Activated CD8-positive, alpha-beta memory T cell treated with anti-CD3 and anti-CD28 coated beads, Interleukin-2, amount 50 U/mL, for 48 hours (primary cell): ENCODE results near the gene TCHH.
"Not testable (repeated sequence)": the region's sequence is repeated elsewhere in the genome, so short reads cannot be mapped to it uniquely, and the experiment has no call there.

Source experiments
- DNase-seq: peaks from one replicate; pipeline ENCODE4 v3.0.0-alpha.2; 2020

The TCHH gene

DNA sequence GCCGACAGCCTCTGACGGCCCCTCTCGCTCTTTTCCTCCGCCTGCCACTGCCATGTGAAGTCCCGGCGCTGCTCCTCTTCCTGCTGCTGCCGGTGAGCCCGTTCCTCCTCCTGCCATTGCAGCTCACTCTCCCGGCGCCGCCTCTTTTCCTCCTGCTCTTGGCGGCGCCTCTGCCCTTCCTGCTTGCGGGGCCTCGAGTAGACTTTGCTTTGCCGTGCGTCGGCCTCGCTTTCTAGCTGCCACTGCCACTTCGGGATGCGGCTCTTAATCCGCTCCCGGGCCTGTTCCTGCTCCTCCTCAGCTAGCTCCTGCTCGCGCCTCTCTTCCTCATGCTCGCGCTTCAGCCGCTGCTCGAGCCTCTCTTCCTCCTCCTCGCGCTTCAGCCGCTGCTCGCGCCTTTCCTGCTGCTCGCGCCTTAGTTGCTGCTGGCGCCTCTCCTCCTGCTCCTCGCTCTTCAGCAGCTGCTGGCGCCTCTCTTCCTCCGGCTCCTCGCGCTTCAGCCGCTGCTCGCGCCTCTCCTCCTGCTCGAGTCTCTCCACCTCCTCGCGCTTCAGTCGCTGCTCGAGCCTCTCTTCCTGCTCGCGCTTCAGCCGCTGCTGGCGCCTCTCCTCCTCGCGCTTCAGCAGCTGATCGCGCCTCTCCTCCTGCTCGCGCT, 4.3 kb downstream of the TCHH start:
- peak; percentile 71 for DNase-seq

DNA sequence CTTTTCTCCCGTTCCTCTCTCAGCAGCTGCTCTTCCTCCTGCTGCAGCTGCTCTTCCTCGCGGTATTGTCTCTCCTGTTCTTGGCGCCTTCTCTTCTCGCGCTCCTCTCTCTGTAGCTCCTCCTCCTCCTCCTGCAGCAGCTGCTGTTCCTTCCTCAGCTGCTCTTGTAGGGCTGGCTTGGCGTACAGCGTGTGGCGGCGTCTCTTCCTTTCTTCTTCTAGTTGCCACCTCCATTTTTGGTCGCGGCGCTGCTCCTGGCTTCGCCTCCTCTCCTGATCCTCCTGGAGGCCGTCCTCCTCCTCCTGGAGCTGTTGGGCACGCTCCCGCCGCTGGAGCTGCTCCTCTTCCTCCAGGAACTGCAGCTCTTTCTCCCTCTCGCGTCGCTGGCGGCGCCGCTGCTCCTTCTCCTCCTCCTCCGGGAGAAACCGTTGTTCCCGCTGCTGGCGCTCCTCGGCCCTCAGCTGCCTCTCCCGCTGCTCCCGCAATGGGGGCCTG, 4.8 kb downstream of the TCHH start:
- peak; percentile 66 for DNase-seq

DNA sequence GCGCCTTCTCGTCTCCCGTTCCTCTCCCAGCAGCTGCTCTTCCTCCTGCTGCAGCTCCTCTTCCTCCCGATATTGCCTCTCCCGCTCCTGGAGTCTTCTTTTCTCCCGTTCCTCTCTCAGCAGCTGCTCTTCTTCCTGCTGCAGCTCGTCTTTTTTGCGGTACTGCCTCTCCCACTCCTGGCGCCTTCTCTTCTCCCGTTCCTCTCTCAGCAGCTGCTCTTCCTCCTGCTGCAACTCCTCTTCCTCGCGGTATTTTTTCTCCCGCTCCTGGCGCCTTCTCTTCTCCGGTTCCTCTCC, 5.3 kb downstream of the TCHH start:
- peak; percentile 52 for DNase-seq

DNA sequence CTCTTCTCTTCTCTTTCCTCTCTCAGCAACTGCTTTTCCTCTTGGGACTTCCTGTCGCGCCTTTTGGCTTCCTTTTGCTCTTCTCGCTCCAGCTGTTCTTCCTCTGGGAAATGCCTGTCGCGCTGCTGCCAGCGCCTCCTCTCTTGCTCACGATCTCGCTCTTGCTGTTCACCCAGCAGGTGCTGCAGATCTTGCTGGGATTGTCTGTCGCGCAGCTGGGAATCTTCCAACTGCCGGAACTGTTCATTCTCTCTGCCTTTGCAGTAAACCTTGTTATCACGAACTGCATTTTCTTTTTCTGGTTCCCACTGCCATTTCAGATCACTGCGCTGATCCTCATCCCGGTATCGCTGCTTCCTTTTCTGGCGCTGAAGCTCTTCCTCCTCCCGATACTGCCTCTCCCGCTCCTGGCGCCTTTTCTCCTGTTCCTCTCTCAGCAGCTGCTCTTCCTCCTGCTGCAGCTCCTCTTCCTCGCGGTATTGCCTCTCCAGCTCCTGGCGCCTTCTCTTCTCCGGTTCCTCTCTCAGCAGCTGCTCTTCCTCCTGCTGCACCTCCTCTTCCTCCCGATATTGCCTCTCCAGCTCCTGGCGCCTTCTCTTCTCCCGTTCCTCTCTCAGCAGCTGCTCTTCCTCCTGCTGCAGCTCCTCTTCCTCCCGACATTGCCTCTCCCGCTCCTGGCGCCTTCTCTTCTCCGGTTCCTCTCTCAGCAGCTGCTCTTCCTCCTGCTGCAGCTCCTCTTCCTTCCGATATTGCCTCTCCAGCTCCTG, 5.8 kb downstream of the TCHH start:
- DNase-seq, result peak; percentile 53

DNA sequence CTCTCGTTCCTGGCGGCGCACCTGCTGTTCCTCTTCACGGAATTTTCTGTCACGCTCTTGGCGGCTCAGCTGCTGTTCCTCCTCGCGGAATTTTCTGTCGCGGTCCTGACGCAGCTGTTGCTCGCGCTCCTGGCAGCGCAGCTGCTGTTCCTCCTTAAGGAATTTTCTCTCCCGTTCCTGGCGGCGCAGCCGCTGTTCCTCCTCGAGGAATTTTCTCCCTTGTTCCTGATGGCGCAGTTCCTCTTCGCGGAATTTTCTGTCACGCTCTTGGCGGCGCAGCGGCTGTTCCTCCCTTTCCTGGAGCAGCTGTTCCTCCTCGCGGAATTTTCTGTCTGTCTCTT, 6.4 kb downstream of the TCHH start:
- no peak for DNase-seq

DNA sequence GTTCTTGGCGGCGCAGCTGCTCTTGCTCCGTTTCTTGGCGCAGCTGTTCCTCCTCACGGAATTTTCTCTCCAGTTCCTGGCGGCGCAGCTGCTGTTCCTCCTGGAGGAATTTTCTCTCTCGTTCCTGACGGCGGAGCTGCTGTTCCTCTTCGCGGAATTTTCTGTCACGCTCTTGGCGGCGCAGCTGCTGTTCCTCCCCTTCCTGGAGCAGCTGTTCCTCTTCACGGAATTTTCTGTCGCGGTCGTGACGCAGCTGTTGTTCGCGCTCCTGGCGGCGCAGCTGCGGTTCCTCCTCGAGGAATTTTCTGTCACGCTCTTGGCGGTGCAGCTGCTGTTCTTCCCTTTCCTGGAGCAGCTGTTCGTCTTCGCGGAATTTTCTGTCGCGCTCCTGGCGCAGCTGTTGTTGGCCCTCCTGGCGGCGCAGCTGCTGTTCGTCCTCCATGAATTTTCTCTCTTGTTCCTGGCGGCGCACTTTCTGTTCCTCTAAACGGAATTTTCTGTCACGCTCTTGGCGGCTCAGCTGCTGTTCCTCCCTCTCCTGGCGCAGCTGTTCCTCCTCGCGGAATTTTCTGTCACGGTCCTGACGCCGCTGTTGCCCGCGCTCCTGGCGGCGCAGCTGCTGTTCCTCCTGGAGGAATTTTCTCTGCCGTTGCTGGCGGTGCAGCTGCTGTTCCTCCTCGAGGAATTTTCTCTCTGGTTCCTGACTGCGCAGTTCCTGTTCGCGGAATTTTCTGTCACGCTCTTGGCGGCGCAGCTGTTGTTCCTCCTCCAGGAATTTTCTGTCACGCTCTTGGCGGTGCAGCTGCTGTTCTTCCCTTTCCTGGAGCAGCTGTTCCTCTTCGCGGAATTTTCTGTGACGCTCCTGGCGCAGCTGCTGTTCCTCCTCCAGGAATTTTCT, 7.0 kb downstream of the TCHH start:
- no peak for DNase-seq

DNA sequence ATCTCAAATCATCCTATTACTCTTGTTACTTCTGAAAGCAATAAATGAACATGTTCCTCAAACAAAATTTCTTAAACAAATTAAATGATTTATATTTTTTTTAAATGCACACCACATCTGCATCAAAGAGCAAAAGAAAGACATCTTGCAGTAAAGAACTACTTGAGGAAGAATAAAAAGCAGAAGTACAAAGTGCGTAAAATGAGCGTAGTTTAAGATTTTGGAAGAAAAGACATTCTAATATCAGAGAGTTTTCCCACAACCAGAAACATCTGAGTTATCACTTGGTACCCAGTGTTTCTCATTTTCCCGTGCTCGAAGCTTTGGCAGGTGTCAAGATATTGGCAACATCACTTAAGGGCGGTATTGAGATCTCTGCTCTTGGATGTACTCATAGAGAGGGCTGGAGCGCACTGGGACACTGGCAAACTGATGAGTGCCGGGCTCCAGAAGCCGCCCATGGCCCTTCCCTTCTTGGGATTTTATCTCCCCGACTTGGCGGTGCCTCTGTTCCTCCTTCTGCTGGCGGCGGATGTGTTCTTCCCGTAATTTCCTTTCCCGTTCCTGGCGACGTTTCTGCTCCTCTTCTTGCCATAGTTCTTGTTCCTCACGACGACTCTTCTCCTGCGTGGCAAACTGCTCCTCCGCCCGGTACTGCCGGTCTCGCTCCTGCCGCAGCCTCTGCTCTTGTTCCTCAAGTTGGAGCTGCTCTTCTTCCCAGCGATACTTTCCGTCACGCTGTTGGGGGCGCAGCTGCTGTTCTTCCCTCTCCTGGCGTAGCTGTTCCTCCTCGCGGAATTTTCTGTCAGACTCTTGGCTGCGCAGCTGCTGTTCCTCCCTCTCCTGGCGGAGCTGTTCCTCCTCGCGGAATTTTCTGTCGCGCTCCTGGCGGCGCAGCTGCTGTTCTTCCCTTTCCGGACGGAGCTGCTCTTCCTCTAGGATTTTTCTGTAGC, 7.9 kb downstream of the TCHH start:
- peak; percentile 51 for DNase-seq

DNA sequence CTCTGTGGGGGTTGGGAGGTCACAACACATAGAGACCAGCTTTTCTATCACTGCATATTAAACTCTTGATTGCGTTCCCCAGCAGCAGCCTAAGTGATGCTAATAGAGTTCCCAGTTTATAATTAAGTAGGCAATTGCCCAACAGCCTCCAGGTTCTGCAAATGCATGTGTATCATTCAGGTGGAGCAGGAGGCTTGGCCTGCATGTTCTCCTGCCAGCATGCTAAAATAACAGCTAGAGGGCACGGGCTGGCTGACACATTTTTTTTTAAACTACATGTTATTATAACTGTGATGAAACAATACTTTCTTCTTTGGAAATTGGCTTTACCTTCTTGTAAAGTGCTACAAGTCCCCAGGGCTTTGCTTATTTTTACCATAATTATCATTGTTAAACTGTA, 10.4 kb downstream of the TCHH start:
- DNase-seq, result no peak

DNA sequence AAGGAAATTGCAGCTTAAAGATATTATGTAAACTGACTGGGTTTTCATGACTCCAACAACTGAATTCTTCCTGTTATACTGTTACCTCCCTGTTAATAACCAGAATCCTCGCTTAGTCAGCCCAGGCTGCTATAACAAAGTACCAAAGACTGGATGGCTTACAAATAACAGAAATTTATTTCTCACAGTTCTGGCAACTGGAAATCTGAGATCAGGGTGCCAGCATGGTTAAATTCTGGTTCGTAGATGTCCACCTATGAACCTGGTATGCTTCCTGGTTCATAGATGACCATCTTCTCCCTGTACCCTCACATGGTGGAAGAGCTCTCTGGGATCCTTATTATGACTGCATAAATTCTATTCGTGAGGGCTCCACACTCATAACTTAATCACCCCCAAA, 18.3 kb downstream of the TCHH start:
- DNase-seq, result no peak

DNA sequence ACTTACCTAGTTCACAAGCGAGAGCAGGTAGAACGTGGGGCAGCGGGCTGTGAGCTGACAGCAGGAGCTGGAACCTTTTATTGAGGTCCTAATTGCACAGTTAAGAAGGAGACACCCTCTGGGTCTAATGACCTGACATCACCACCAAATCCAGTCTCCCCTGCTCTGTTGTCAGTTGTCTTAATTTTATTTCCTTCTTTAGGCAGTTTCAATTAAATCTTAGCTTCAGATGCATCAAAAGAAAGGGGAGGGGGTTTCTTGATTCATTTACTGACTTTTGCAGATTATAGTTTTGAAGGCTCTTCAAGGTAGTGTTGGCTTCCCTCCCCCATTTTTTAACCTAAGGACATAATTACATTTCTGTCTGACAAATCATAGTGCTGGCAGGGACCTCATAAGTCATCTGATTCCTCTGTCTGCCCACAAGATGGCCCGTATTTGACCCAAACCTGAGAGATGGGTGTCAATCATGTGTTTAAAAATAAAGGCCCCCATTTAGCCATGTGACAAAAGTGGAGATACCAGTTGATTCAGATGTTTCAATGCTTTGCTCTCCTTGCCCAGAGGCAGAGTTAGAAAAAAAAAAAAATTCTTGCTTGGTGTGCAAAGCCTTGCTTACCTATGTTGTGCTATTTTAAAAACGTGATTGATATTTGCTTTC, 26.1 kb downstream of the TCHH start, which contains the start of gene TCHHL1:
TSS of gene TCHHL1 (minus strand) at position 51 of the 661 bp plus-strand sequence. CDS start 921 bp downstream, outside the sequence.
- no peak for DNase-seq

DNA sequence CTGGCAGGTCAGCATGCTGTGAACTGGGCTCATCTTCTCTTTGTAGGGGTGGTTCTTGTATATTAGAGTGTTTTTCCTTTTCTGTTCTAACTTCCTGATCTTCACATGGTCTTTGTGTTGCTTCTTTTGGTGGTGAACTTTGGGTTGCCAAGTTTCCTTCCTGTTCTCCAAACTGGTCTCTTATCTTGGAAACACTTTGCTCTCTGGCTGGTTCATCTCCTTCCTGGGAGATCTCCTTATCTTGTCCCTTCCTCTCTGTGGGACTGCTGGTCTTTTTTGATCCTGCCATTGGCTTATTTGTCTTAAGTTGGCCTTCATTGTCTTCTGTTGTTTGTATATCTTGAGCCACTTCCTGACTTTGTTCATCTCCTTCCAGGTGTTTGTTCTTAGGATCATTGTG, 28.5 kb downstream of the TCHH start:
- DNase-seq, result no peak

DNA sequence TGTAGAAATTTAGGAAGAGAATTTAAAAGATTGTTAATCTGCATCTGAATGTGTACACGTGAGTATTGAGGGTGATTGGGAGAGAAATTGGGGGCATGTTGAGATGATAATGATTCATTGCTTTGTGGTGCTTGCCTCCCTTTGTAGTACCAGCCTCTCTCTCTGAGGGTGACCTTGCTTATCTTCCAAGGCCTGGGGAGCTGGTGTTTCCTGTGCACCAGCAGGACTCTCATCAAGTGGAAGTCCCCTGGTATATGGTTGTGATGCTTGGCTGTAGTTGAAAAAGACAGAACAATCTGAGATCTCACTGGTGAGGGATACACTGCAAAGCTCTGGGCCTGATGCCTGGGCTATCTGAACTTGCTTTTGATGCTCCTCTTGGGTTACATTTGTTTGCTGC, 30.4 kb downstream of the TCHH start:
- no peak for DNase-seq

DNA sequence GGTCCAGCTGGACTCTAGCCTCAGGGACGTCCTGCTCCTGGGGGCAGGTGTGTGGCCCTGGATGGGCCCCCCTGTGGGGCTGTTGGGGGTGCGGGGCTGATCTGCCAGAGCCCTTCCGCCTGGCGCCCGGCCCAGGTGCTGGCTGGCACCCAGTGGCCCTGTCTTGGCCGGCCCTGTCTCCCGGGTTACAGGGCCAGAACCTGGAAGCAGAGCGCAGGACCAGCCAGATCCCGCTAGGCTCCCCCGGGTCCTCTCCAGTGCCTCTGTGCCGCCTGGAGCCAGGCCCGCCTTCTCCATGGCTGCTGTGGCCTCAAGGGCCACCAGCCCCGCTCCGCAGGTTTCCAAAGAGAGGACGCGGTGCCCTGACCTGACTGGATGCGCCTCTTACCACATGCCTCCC, 34.2 kb downstream of the TCHH start:
- not testable (repeated sequence) for DNase-seq

DNA sequence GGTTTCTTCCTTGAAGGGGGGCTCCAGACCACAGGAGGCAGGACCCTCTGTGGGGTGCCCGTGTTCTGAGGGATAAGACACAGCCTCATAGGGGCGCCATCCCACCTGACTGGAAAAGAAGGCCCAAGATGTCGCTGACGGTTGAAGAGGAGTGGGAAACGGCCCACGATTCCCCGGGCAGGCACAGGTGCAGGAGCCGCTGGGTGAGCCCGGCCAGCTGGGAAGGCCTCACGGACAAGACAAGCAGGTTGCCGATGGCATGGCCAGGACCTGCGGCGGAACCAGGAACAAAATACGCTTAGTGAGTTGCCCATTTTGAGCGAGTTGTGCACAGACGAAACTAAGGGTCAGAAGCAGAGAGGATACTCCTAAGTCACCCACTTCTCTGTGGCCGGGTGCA, 34.8 kb downstream of the TCHH start:
- not testable (repeated sequence) for DNase-seq

DNA sequence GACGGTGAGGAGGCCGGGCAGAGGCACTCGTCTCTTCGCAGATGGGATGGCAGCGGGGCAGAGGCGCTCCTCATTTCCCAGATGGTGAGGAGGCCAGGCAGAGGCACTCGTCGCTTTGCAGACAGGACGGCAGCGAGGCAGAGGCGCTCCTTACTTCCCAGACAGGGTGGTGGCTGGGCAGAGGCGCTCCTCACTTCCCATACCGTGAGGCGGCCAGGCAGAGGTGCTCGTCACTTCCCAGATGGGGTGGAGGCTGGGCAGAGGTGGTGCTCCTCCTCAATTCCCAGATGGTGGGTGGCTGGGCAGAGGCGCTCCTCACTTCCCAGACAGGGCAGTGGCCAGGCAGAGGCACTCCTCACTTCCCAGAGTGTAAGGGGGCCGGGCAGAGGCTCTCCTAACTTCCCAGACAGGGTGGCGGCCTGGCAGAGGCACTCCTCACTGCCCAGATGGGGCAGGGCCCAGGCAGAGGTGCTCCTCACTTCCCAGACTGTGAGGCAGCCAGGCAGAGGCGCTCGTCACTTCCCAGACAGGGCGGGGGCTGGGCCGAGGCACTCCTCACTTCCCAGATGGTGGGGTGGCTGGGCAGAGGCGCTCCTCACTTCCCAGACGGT, 36.3 kb downstream of the TCHH start:
- no peak for DNase-seq

DNA sequence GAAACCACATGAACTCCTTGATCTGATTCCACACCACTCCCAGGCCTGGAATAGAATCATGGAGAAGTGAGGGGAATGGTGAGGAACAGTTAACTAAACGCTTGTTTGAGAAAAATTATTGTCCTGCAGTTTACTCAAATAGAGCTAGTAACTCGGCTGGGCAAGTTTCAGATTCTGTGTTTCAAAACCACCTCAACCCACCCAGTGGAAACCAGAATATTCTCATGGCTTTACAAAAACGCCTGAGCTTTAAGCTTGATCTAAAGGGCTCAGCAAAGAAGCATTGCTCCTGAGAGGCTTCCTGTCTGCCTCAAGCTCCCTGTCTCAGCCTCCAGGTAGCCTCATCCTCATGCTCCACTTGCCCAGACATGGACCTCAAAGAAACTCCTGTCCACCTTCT, 42.9 kb downstream of the TCHH start:
- DNase-seq, result no peak

DNA sequence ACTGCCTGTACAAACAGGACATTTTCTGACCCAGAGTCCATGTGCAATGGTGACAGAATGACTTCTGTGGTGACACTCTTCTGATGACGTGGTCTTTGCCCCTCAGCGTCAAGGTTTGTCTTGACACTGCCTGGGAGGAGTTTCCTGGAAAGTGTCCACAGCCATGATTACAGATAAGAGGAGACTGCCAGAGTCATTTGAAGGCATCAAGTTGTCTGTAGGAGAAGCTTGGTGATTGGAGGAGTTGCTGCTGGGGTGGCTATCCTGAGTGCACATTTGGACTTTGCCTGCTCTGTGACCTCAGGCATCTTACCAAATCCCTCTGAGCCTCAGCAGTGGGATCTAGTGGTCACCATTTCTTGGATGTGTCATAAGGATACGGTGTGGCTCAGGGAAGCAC, 44.1 kb downstream of the TCHH start:
- no peak for DNase-seq

DNA sequence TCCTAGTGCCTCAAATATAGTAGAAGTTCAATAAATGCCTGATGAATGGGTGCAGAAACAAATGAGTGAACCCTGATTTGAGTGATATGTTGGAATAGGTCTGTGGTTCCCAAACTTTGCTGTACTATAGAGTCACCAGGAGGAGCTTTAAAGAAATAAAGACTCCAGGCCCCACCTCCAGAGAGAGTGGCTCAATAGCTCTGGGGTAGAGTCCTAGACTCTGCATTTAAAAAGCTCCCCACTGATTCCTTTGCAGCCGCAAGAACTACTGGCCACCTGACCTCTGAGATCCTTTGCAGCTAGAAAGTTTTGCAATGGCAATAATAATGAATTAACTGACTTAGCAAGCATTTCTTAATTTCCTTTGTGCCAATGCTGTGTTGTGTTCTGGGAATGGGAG, 47.3 kb downstream of the TCHH start:
- DNase-seq, result no peak

DNA sequence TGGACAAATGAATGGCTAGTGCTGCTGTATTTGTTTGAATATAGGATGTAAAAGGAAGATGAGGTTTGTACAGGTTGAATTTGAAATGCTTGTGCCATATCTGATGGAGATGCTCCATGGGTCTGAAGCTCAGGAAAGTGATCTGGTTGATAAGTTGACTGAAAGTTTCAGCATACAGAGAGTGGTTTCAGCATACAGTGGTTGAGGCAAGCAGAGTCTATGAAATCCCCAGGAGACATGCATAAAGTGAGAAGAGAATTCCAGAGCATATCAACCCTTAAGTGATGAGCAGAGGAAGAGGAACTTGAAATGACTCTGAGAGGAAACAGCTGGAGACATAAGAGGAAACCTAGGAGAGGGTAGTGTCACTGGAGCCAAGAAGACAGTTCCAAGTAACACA, 48.1 kb downstream of the TCHH start:
- DNase-seq, result no peak

DNA sequence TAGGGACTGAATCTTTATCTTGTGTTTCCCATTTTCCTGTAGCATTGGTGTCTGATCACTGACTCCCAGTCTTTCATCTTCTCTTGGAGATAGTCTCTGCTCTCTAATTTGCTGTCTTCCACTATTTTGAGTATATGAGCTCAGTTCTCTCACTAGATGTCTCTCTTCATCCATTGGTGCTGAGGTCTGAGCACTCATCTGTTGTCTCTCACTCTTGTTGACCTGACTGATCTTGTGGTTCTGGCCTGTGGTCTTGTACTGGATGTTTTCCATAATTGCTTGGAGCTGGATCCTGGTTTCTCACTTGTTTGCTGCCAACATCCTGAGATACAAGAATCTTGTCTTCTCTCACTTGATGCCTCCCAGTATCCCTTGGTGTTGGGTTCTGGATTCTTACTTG, 53.3 kb downstream of the TCHH start:
- DNase-seq, result no peak
